ENCODE data around the gene RLIM.
A peak's percentile ranks its signal among the peaks of the same experiment; 100 is the strongest.
"Not testable (repeated sequence)": the region's sequence is repeated elsewhere in the genome, so short reads cannot be mapped to it uniquely, and the experiment has no call there.

Gene RLIM

GRCh38 chrX:74614093-74614909 lies at the start of gene RLIM:
TSS of gene RLIM (minus strand) at chrX:74614624. CDS start at chrX:74595977, 18,647 bp downstream.
- DNase-seq: peak; percentile 90

- no peak for DNase-seq
Observed at GRCh38 chrX:74656079-74656745, 41.8 kb upstream of the RLIM start.

GRCh38 chrX:74654953-74655352 lies 40.5 kb upstream of the RLIM start:
- not testable (repeated sequence) for DNase-seq

GRCh38 chrX:74636749-74637314 lies 22.4 kb upstream of the RLIM start:
- no peak for DNase-seq

GRCh38 chrX:74613370-74614092 lies 893 bp downstream of the RLIM start:
- DNase-seq: peak; percentile 34

GRCh38 chrX:74606799-74607198 lies 7.6 kb downstream of the RLIM start:
- no peak for DNase-seq

- DNase-seq: no peak
Observed at GRCh38 chrX:74606342-74606741, 8.1 kb downstream of the RLIM start.

- DNase-seq: no peak
Observed at GRCh38 chrX:74603040-74603439, 11.4 kb downstream of the RLIM start.

GRCh38 chrX:74602142-74602541 lies 12.3 kb downstream of the RLIM start:
- no peak for DNase-seq

GRCh38 chrX:74593593-74593992 lies 20.8 kb downstream of the RLIM start:
- no peak for DNase-seq

- DNase-seq: no peak
Observed at GRCh38 chrX:74585766-74586165, 28.7 kb downstream of the RLIM start.

- no peak for DNase-seq
Observed at GRCh38 chrX:74579597-74580198, 34.7 kb downstream of the RLIM start.

GRCh38 chrX:74578137-74578536 lies 36.3 kb downstream of the RLIM start:
- no peak for DNase-seq

GRCh38 chrX:74557378-74557777 lies 57.0 kb downstream of the RLIM start:
- no peak for DNase-seq

- no peak for DNase-seq
Observed at GRCh38 chrX:74551934-74552333, 62.5 kb downstream of the RLIM start.

- peak; percentile 41 for DNase-seq
Observed at GRCh38 chrX:74550295-74550802, 64.1 kb downstream of the RLIM start.

GRCh38 chrX:74546984-74547383 lies 67.4 kb downstream of the RLIM start:
- DNase-seq: no peak

- no peak for DNase-seq
Observed at GRCh38 chrX:74545880-74546523, 68.4 kb downstream of the RLIM start.

GRCh38 chrX:74540635-74541249 lies 73.7 kb downstream of the RLIM start:
- DNase-seq: no peak

- DNase-seq: peak; percentile 36
Observed at GRCh38 chrX:74536832-74537371, 77.5 kb downstream of the RLIM start.

- peak; percentile 78 for DNase-seq
Observed at GRCh38 chrX:74536152-74536831, 78.1 kb downstream of the RLIM start.
